HG02884 (cell line): Measurements from ENCODE around the gene NOTUM.
"Not testable (repeated sequence)": the region's sequence is repeated elsewhere in the genome, so short reads cannot be mapped to it uniquely, and the experiment has no call there.

ENCODE experiments used
- ATAC-seq: cut with Tn5 transposase; IDR thresholded peaks from one replicate; pipeline ENCODE4 v1.9.1; 2021; ENCODE audit warnings: mild to moderate bottlenecking, moderate library complexity; ENCODE audit not compliant: unreplicated experiment

The NOTUM gene

DNA sequence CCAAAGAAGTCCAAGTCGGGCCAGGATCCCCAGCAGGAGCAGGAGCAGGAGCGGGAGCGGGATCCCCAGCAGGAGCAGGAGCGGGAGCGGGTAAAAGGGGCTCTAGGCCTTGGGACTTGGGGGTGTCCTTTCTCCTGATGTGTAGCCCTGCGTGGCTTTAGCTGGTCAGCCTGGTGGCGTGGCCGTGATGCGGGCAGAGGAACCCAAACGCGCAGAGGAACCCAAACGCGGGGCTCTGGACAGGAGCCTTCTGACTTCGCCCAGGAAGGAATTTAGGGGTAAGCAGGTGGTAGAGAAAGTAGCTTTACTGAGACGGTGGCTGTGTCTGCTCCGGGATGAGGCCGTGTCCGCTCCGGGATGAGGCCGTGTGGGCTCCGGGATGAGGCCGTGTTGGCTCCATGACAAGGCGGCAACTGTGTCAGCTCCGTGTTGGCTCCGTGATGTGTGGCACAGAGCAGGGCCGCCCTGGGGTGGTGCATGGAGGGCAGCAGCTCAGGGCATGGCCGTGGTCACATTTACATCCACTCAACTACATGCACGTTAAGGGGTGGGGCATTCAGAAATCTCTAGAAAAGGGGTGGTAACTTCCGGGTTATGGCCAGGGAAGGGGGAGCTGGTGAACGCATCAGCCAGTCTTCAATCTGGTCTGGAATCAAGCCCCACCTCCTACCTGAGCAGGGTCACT is 35.9 kb upstream of the NOTUM start:
- no peak for ATAC-seq

- no peak for ATAC-seq
Measured at GRCh38 chr17:81996232-81996756, 35.3 kb upstream of the NOTUM start.

DNA sequence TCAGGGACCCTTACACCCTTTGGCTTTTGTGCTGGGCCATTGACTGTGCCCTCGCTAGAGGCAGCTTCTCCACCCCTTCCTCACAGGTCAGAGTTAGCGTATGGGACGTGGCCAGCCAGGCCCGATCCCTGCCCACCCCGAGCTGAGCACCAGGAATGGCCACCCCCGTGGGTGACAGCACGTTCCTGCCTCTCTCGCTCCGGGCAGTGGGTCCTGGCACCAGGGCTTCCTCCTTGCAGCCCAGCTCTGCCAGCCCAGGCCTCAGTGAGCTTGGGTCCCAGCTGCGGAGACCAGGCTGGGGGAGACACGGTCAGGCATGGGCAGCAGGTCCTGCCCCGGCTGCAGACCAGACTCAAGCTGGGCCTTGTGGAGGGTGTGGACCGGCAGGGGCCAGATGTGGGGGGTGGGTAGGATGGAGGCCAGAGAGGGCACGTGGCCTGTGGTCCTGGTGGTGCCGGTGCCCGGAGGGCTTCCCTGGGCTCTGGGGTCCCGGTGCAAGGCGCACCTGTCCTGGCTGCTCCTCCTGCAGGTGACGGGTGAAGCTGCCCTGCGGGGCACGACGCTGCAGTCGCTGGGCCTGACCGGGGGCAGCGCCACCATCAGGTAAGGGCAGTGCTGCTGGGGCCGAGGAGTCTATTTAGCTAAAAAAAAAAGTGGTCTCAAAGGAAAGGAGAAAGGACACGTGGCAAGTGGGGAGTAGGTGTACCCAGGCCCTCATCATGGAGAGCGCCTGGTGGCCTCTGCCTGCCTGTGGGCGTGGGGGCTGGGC is 34.7 kb upstream of the NOTUM start:
- ATAC-seq: no peak

GRCh38 chr17:81994593-81995462 is 33.8 kb upstream of the NOTUM start:
- ATAC-seq: no peak

DNA sequence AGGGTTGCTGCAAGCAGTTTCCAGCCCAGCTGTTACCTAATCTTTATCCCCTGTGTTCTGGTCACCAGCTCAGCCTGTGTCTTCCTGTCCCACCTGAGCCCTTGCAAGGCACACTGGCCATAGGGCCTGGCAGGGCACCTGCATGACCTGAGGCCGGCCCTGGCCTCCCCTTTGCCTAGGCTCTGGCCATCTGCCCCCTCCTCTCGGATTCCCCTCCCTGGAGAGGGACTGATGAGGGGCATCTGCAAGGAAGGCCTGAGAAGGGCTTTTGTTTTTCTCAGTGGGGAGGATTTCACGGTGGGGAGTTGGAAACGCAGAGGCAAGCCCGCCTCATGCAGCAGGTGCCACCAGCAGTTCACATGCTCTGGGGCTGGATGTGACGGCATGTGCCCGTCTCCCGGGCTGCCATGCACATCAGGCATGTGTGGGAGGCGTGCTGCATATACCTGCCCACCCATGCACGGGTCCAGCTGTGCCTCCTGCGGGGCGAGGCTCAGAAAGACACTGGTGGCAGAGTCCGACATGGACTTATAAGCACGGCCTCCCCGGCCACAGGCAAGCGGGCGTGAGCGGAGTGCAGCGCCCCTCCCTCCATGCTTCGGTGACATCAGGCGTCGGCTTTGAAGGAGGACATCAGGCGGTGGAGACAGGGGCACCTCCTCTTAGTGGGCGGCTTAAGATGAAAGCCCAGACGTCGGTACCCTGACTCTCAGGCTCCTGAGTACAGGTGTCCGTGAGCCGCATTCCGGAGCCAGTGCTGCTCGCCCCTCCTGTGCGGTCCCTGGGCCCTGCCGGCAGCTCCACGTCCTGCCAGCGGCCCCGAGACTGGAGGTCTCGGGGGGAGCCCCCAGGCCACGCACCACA is 33.0 kb upstream of the NOTUM start:
- ATAC-seq: no peak

DNA sequence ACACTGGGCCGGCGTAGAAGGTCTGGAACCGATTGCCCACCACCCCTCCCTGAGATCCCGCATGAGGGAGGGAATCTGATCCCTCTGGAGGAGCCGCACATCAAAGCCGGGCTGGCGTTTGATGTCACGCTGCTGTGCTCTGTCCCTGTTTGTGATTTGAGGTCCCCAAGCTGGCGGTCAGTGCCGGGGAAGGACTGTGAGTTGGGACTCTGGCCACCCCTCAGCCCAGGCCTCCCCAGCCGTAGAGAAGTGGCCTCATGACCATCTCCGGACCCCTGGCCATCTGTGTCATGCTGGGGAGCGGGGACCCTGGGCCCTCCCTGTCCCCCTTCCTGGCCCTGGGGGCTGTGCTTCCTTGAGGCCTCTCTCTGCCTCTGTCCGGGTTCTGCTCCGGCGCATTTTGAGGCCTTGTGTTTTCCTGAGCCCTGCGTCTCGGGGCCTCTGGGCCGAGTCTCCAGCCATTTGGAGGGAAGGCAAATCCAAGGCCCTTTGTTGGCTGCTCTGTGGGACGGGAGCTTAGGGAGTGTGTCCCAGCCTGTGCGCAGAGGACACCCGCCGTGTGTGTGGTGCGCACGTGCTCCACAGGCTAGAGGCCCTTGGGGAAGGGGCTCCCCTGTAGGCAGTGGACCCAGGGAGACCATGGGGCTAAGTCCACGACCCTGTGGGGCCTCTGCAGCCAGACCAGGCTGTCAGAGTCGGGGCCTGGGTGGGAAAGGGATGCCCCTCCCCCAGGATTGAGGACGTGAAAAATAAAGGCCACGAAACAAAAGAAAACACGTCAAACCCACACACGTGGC is 31.5 kb upstream of the NOTUM start:
- ATAC-seq: no peak

DNA sequence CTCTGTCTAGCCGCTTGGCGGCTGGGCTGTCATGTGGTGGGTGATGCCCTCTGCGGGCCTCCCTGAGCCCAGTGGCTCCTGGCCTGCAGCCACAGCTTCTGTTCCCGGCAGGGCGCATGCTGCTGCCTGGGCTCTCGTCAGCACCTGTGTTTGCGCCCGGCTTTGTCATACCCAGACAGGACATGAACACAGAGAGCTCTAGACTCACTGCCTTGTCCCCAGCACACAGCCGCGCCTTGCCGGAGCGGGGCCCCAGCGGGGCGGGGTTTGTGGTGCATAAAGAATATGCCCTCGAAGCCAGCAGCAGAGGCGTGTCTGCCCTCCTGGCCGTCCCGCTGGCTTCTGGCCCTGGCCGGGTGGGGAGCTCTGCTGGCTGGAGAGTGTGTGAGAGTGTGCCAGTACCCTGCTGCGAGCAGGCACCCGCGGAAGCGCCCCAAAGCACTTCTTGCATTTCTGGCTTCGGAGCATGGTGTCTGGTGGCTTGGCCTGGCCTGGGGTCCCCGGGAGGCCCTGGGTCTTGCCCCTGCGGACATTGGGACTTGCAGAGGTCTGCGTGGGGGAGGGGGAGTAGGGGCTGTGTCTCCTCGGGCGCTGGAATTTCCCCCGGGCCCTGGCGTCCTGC is 30.8 kb upstream of the NOTUM start:
- no peak for ATAC-seq

DNA sequence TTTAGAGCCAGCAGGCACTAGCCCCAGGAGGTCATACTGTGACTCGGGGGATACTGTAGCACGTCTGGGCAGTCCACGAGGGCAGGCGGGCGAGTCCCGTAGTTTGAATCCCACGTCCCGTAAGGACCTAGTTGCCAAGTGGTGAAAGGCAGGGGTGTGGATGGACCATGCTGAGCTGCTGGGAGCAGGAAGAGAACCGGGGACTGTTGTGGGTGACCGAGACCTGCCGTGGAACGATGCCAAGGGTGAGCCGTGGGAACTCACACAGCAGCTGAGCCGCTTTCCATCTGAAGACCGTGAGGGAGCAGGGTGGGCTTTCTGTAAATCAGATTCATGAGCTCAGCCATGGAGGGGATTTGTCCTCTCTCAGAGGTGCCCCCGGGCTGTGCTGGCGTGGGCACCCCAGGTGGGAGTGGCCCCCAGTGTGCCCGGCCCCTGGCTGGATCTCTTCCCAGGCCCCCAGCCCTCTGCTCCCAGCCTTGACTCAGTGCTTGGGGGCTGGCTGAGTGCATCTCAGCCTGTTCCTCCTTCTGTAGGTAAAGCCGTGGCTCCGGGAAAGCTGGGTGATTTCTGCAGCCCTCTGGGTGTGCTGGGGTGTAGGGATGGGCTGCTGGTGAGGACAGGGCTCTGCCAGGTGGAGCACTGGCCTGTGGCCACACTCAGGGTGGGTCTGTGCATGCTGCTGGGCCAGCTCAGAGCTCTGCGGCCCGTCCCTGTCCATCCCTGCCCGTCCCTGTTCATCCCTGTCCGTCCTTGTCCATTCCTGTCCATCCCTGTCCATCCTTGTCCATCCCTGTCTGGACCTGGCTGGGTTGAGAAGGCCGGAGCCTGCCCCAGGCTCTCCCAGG is 30.1 kb upstream of the NOTUM start:
- ATAC-seq: no peak

DNA sequence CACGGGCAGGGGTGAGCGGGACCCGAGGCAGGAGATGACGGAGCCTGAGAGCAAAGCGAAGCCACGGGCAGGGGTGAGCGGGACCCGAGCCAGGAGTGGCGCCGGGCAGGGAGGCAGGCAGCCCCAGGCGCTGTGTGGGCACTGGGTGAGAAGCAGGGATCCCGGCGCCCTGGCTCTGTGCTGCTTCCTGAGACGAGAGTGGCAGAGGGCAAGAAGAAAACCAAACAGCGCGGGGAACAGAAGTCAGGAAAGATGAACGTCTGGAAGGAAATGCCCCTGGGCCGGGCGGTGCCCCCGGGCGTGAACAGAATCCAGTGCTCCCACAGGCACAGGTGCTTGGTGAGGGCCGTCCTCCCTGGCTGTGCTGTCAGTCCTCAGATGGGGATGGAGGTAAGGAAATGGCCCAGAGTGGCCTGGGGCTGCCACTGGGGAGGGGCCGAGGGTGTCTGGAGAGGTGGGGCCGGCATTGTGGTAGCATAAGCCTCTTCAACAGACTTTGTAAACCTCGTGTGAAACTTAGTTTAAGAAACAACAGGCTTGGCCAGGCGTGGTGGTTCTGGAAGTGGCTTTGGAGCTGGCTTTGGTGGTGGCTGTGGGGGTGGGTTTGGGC is 26.3 kb upstream of the NOTUM start:
- no peak for ATAC-seq

DNA sequence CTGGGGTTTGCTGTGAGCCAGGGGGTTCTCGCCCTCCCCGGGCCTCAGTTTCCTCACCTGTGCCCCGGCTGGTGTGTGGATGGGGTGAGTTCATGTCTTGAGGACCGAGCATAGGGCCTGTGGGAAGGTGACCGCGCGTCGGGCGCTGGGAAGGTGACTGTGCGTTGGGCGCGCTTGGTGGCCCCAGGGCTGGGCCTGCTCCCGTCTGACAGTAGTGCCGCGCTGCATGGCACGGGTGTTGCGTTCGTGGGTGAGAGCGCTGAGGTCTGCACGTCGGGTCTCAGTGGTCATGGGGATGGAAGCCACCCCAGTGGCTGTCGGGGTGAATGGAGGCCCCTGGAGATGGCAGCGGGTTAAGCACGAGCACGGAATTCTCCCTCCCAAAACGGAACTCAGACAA is 25.6 kb upstream of the NOTUM start:
- no peak for ATAC-seq

DNA sequence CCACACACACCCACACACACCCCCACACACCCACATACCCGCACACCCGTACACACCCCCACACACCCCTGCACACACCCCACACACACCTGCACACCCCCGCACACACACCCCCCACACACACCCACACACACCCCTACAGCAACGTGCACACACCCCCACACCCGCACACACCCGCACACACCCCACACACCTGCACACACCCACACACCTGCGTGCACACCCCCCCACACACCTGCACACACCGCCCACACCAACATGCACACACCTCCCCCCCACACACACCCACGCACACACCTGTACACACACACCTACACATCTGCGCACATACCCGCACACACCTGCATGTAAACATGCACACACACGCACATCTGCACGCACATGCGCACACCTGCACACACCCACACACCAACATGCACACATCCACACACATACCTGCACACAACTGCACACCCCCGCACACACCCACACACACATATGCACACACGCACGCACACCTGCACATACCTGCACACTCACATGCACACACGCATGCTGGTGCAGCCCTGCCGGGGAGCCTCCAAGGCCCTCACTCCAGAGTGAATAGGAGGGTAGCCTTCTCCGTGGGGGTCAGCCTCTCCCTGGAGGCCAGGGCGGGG is 23.9 kb upstream of the NOTUM start:
- ATAC-seq: no peak

GRCh38 chr17:81983639-81984373 is 22.8 kb upstream of the NOTUM start:
- no peak for ATAC-seq

DNA sequence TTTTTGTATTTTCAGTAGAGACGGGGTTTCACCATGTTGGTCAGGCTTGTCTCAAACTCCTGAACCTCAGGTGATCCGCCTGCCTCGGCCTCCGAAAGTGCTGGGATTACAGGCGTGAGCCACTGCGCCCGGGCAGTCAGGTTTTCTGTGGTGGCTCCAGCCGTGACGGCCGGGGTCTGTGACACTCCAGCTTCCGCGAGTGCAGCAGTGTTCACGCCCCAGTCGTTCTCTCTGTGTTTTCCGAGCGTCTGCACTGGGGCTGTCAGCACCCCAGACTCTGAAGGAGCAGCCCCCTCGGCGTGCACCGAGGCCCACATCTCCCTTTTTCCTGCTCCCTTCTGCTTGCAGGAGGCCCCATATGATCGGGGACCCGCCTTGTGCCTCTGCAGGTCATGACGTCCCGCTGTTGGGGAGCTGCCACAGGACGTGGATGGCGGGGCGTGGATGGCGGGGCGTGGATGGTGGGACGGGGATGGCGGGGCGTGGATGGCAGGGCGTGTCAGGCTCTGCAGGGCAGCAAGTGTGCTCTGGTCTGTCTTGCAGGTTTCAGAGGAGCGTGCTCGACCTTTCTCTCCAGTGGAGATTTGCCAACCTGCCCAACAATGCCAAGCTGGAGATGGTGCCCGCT is 22.1 kb upstream of the NOTUM start:
- no peak for ATAC-seq

GRCh38 chr17:81981511-81981910 is 20.5 kb upstream of the NOTUM start:
- not testable (repeated sequence) for ATAC-seq

DNA sequence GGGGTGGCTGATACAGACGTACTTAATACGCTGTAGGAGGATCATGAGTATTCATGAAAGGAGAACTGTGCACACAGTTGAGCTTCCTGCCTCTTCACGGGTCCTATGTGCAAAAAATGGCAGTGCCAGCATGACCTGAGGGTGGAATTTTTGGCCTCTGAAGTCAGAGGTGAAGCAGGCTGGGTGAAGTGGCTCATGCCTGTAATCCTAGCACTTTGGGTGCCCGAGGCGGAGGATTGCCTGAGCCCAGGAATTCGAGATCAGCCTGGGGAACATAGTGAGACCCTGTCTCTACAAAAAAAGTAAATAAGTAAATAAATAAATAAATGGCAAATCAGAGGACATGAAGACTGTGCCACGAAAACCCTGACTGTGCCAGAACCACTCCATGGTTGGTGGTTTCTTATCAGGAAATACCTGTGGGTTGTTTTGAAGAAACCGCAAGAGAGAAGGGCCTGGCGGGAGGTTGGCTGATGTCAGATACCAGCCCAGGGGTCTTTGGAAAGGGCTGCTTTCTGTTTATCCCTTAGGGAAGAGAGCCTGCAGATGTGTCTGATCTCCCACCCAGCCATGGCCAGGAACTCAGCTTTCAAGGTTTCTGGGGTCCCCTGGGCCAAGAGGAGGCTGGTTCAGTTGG is 19.8 kb upstream of the NOTUM start:
- no peak for ATAC-seq

GRCh38 chr17:81980122-81980521 is 19.1 kb upstream of the NOTUM start:
- no peak for ATAC-seq
